Suprapubic skin (tissue), 4 donors: Measurements from ENCODE around the gene FAM227A. TPM values are rescaled to one million over a fixed set of nuclear protein-coding genes. Genes with fewer than 3 reads are reported as not detected.

ENCODE experiments used
- DNase-seq, 2 donors: peaks; one replicate each; pipeline ENCODE4 v3.0.0-alpha.2; 2019; ENCODE audit warnings: low spot score in 2 of 2
- H3K27ac ChIP-seq: fragments of 200-600 bp; sonication (generic); one replicate; pipeline ENCODE4 v1.5.1; 2019
- H3K27me3 ChIP-seq: fragments of 200-600 bp; sonication (generic); one replicate; pipeline ENCODE4 v1.5.1; 2019
- H3K36me3 ChIP-seq: fragments of 200-600 bp; sonication (generic); one replicate; pipeline ENCODE4 v1.5.1; 2019
- H3K4me1 ChIP-seq: fragments of 200-600 bp; sonication (generic); one replicate; pipeline ENCODE4 v1.5.1; 2019
- H3K4me3 ChIP-seq: fragments of 200-600 bp; sonication (generic); one replicate; pipeline ENCODE4 v1.5.1; 2019; ENCODE audit warnings: mild to moderate bottlenecking
- H3K9me3 ChIP-seq: fragments of 200-600 bp; sonication (generic); one replicate; pipeline ENCODE4 v1.5.1; 2019
- CTCF ChIP-seq, 2 donors: fragments of 200-600 bp in 1 of 2; fragments of 450-650 bp in 1 of 2; sonication (generic) in 1 of 2; IDR thresholded peaks; one replicate each; pipeline ENCODE4 v1.5.1; 2016 to 2019; ENCODE audit warnings: antibody characterized with exemption in 2 of 2, mild to moderate bottlenecking in 1 of 2, moderate library complexity in 1 of 2
- EP300 ChIP-seq: sonication (generic); formaldehyde crosslinking; IDR thresholded peaks from one replicate; pipeline ENCODE4 v1.6.1; 2017; ENCODE audit warnings: antibody characterized with exemption
- POLR2A ChIP-seq, 2 donors: fragments of 450-650 bp; IDR thresholded peaks; one replicate each; pipeline ENCODE4 v1.6.1; 2017; ENCODE audit warnings: antibody characterized with exemption in 2 of 2, mild to moderate bottlenecking in 2 of 2, moderate library complexity in 2 of 2
- POLR2AphosphoS5 ChIP-seq, 3 donors: sonication (generic); formaldehyde crosslinking; IDR thresholded peaks; one replicate each; pipeline ENCODE4 v1.6.1; 2017; ENCODE audit warnings: antibody characterized with exemption in 3 of 3
- WGBS: methylation state at CpG from one replicate; pipeline ENCODE4 v1.1.5; 2018; 5-methylcytosine and 5-hydroxymethylcytosine counted together
- total RNA-seq, 4 donors: library from RNA; depleted of rRNA; stranded (reverse); fragments of >200 nt; gene quantifications; one replicate each; pipeline ENCODE4 v1.1.0, GENCODE V29; 2016

Gene FAM227A
- total RNA-seq, 4 donors from 2014 or later, result 0.89 to 6.2 (median 2.2) TPM

DNA sequence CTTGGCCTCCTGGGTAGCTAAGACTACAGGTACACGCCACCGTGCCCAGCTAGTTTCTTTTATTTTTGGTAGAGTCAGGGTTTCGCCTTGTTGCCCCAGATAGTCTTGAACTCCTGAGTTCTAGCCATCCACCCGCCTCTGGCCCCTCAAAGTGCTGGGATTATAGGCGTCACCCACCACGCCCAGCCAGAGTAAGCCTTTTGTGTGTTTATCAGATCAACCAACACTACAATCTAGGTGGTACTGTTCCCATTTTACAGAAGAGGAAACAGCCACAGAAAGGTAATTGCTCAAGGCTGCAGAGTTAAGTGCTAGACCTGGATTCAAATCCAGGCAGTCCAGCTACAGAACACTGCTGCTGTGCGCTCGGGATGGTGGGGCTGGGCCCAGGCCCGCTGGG, 28.7 kb upstream of the FAM227A start:
- TF ChIP-seq CTCF (IDR thresholded peaks at IDR 0.05) (no peak), EP300 (no peak), POLR2A (IDR thresholded peaks at IDR 0.05) (no peak), POLR2AphosphoS5 (IDR thresholded peaks at IDR 0.05) (no peak)
- H3K27me3 ChIP-seq, result no peaks in the 10 kb centered on the region
- H3K4me3 ChIP-seq, result no peak overlapping the region
- H3K27ac ChIP-seq, result no peak overlapping the region
- no peak for DNase-seq
- no peaks in the 10 kb centered on the region for H3K9me3 ChIP-seq
- peaks cover 60% of the 10 kb centered on the region for H3K36me3 ChIP-seq
- 85% methylated on average over 9 of the region's 9 CpGs for WGBS
- peaks cover 17% of the 10 kb centered on the region for H3K4me1 ChIP-seq

DNA sequence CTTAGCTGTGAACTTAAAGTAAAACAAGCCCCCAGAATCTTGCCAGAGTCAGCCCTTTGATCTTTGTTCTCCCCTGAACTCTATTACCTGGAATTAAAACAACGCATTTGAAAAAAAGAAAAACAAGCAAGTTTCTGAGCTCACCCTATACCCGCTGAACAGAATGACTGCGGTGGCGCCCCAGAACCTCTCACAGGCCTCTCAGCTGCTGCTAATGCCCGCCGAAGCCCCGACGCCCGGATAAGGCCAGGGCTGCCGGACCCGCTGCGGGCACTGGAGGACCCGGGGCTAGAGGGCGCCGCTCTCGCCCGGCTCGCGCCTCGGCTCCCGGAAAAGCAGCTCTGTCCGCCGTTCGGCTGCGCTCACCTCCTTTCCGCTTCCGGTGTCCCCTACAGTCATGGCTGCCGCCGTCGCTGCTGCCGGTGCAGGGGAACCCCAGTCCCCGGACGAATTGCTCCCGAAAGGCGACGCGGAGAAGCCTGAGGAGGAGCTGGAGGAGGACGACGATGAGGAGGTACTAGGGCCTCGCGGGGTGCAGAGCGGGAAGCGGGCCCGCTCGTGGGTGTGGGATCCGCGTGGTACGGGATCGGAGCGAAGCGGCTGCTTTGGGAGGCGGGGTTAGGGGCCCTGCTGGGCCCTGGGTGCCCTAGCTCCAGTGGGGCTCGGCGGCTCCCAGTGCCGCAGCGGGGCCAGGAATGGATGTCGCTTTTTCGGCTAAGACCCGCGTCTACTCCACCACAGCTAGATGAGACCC, 25.6 kb upstream of the FAM227A start, which contains the start of gene TOMM22:
TOMM22 (plus strand) TSS at position 376 of the 754 bp plus-strand sequence; CDS start at position 398, 22 bp downstream.
- Histone ChIP-seq H3K36me3 (peaks cover 29% of the 10 kb centered on the region), H3K27ac (peak within 1 kb of the TSS; percentile 39), H3K9me3 (no peaks in the 10 kb centered on the region), H3K4me3 (peak within 1 kb of the TSS; percentile 99), H3K4me1 (peaks cover 17% of the 10 kb centered on the region), H3K27me3 (no peaks in the 10 kb centered on the region)
- DNase-seq, result peak; percentile 90 to 93
- under 1% methylated on average over 34 of the region's 60 CpGs for WGBS
- TF ChIP-seq POLR2AphosphoS5 (IDR thresholded peaks at IDR 0.05), result peak; percentile 38 to 91 (median 83)
- peak in 1 of 2 donors; percentile 57 for TF ChIP-seq CTCF (IDR thresholded peaks at IDR 0.05)
- peak in 1 of 2 donors; percentile 71 for TF ChIP-seq POLR2A (IDR thresholded peaks at IDR 0.05)
- TF ChIP-seq EP300, result no peak

- no peak for DNase-seq
- Histone ChIP-seq H3K27ac (no peak overlapping the region), H3K36me3 (peaks cover 28% of the 10 kb centered on the region), H3K27me3 (no peaks in the 10 kb centered on the region), H3K9me3 (no peaks in the 10 kb centered on the region), H3K4me1 (no peaks in the 10 kb centered on the region), H3K4me3 (no peak overlapping the region)
- TF ChIP-seq CTCF (IDR thresholded peaks at IDR 0.05) (no peak), POLR2A (IDR thresholded peaks at IDR 0.05) (no peak), EP300 (no peak), POLR2AphosphoS5 (IDR thresholded peaks at IDR 0.05) (no peak)
- 95% methylated on average over 3 of the region's 3 CpGs for WGBS
Observed at GRCh38 chr22:38675833-38676232, 19.6 kb upstream of the FAM227A start.

DNA sequence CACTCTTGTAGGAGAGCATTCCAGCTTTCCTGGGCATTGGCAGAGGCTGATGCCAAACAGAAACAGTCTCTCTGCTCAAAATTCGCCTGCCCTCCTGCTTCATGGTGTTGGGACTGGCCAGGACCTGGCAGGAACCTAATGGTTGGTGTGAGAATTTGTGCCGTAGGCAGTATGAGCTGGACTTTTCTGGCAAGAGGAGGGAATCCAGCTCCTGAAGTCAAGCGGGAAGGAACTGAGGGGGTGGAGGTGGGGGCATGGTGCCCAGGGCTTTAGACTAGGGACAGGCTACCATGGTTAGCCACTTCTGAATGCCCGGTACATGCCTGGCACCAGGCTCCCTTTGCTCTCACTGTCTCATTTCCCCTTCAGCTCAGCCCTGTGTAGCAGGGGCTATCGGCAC, 18.7 kb upstream of the FAM227A start:
- H3K9me3 ChIP-seq, result no peaks in the 10 kb centered on the region
- H3K4me1 ChIP-seq, result no peaks in the 10 kb centered on the region
- H3K4me3 ChIP-seq, result no peak overlapping the region
- H3K36me3 ChIP-seq, result peaks cover 31% of the 10 kb centered on the region
- no peaks in the 10 kb centered on the region for H3K27me3 ChIP-seq
- no peak overlapping the region for H3K27ac ChIP-seq
- TF ChIP-seq EP300 (no peak), CTCF (IDR thresholded peaks at IDR 0.05) (no peak)
- 72% methylated on average over 5 of the region's 5 CpGs for WGBS
- DNase-seq, result no peak

- no peaks in the 10 kb centered on the region for H3K27me3 ChIP-seq
- no peaks in the 10 kb centered on the region for H3K9me3 ChIP-seq
- 9% methylated on average over 15 of the region's 16 CpGs for WGBS
- DNase-seq, result no peak
- TF ChIP-seq CTCF (IDR thresholded peaks at IDR 0.05) (no peak), POLR2A (IDR thresholded peaks at IDR 0.05) (no peak)
- peaks cover 25% of the 10 kb centered on the region for H3K4me1 ChIP-seq
- peak overlapping the region; percentile 96 for H3K4me3 ChIP-seq
- H3K36me3 ChIP-seq, result no peaks in the 10 kb centered on the region
- H3K27ac ChIP-seq, result peak overlapping the region; percentile 89
Observed at GRCh38 chr22:38657045-38657909, 1.1 kb upstream of the FAM227A start.
